Peyer's patch (tissue), 4 donors: ENCODE data around the gene HBG2. TPM values are rescaled to one million over a fixed set of nuclear protein-coding genes. Genes with fewer than 3 reads are reported as not detected.
"Not testable (repeated sequence)": the region's sequence is repeated elsewhere in the genome, so short reads cannot be mapped to it uniquely, and the experiment has no call there.

Source experiments
- DNase-seq, 3 donors: peaks; one replicate each; pipeline ENCODE4 v3.0.0-alpha.2; 2017 to 2019
- H3K27ac ChIP-seq, 4 donors: fragments of 200-600 bp; sonication (generic); one replicate each; pipeline ENCODE4 v1.5.1; 2016 to 2019
- H3K27me3 ChIP-seq, 2 donors: fragments of 200-600 bp; sonication (generic); one replicate each; pipeline ENCODE4 v1.5.1; 2019
- H3K36me3 ChIP-seq, 3 donors: fragments of 200-600 bp; sonication (generic); one replicate each; pipeline ENCODE4 v1.5.1; 2016 to 2019
- H3K4me1 ChIP-seq, 4 donors: fragments of 200-600 bp; sonication (generic); one replicate each; pipeline ENCODE4 v1.5.1; 2016 to 2019
- H3K4me3 ChIP-seq, 4 donors: fragments of 200-600 bp; sonication (generic); 1 replicate in 3 of 4; 2 replicates in 1 of 4; pipeline ENCODE4 v1.5.1; 2016 to 2019; ENCODE audit warnings: mild to moderate bottlenecking in 1 of 4
- H3K9me3 ChIP-seq, 4 donors: fragments of 200-600 bp; sonication (generic); one replicate each; pipeline ENCODE4 v1.5.1; 2016 to 2019; ENCODE audit warnings: mild to moderate bottlenecking in 1 of 4
- CTCF ChIP-seq, 6 experiments: fragments of 450-650 bp in 4 of 6; fragments of 200-600 bp in 2 of 6; sonication (generic) in 1 of 6; IDR thresholded peaks; one replicate each; pipeline ENCODE4 v1.5.1; 2017 to 2019; ENCODE audit warnings: antibody characterized with exemption in 6 of 6, mild to moderate bottlenecking in 3 of 6, moderate library complexity in 1 of 6
- POLR2A ChIP-seq, 2 donors: fragments of 450-650 bp; IDR thresholded peaks; one replicate each; pipeline ENCODE4 v1.5.1; 2017; ENCODE audit warnings: antibody characterized with exemption in 2 of 2, mild to moderate bottlenecking in 2 of 2, moderate library complexity in 2 of 2
- total RNA-seq, 4 donors: library from RNA; depleted of rRNA; stranded (reverse); fragments of >200 nt; gene quantifications; one replicate each; pipeline ENCODE4 v1.1.0, GENCODE V29; 2016

HBG2 gene
- total RNA-seq, 4 donors from 2014 or later = not detected

GRCh38 chr11:5297721-5298323 lies 43.2 kb upstream of the HBG2 start:
- no peaks in the 10 kb centered on the region for H3K4me1 ChIP-seq
- H3K9me3 ChIP-seq = no peaks in the 10 kb centered on the region
- no peak overlapping the region for H3K4me3 ChIP-seq
- H3K36me3 ChIP-seq = no peaks in the 10 kb centered on the region
- no peak overlapping the region for H3K27ac ChIP-seq
- TF ChIP-seq POLR2A (IDR thresholded peaks at IDR 0.05) = no peak
- TF ChIP-seq CTCF (IDR thresholded peaks at IDR 0.05) = no peak
- no peak for DNase-seq
- H3K27me3 ChIP-seq = no peaks in the 10 kb centered on the region

- not testable (repeated sequence) for DNase-seq, H3K27ac ChIP-seq, H3K27me3 ChIP-seq, H3K9me3 ChIP-seq, H3K4me1 ChIP-seq, H3K36me3 ChIP-seq, H3K4me3 ChIP-seq
Measured at GRCh38 chr11:5294342-5294995, 39.9 kb upstream of the HBG2 start.

- Histone ChIP-seq H3K4me3 (no peak overlapping the region), H3K4me1 (no peaks in the 10 kb centered on the region), H3K27ac (no peak overlapping the region), H3K9me3 (no peaks in the 10 kb centered on the region), H3K27me3 (no peaks in the 10 kb centered on the region), H3K36me3 (no peaks in the 10 kb centered on the region)
- TF ChIP-seq CTCF (IDR thresholded peaks at IDR 0.05) = no peak
- no peak for TF ChIP-seq POLR2A (IDR thresholded peaks at IDR 0.05)
- DNase-seq = no peak
Measured at GRCh38 chr11:5293028-5293427, 38.4 kb upstream of the HBG2 start.

- no peaks in the 10 kb centered on the region for H3K36me3 ChIP-seq
- H3K4me3 ChIP-seq = no peak overlapping the region
- no peaks in the 10 kb centered on the region for H3K9me3 ChIP-seq
- H3K4me1 ChIP-seq = no peaks in the 10 kb centered on the region
- no peak for DNase-seq
- TF ChIP-seq POLR2A (IDR thresholded peaks at IDR 0.05) = no peak
- TF ChIP-seq CTCF (IDR thresholded peaks at IDR 0.05) = peak in 1 of 6 experiments; percentile 14
- no peak overlapping the region for H3K27ac ChIP-seq
- H3K27me3 ChIP-seq = no peaks in the 10 kb centered on the region
Measured at GRCh38 chr11:5291207-5291838, 36.7 kb upstream of the HBG2 start.

GRCh38 chr11:5290106-5290505 lies 35.5 kb upstream of the HBG2 start:
- DNase-seq = no peak

More at GRCh38 chr11:5290106-5290505, 35.5 kb upstream of the HBG2 start:
- Histone ChIP-seq H3K9me3 (no peaks in the 10 kb centered on the region), H3K4me3 (no peak overlapping the region), H3K27me3 (no peaks in the 10 kb centered on the region), H3K36me3 (no peaks in the 10 kb centered on the region), H3K27ac (no peak overlapping the region), H3K4me1 (no peaks in the 10 kb centered on the region)
- TF ChIP-seq CTCF (IDR thresholded peaks at IDR 0.05) = no peak
- no peak for TF ChIP-seq POLR2A (IDR thresholded peaks at IDR 0.05)
